GM23248 (cell line): ENCODE measurements around the gene ZCCHC10.

Source experiments
- EZH2 ChIP-seq: fragments of 200-600 bp; sonication (generic); IDR thresholded peaks from 2 replicates; pipeline ENCODE4 v1.6.1; 2018; ENCODE audit warnings: antibody characterized with exemption, mild to moderate bottlenecking; ENCODE audit not compliant: insufficient read depth, poor library complexity, severe bottlenecking
- EZH2phosphoT487 ChIP-seq: fragments of 200-600 bp; sonication (generic); IDR thresholded peaks from 2 replicates; pipeline ENCODE4 v1.6.1; 2018; ENCODE audit warnings: antibody characterized with exemption, moderate library complexity, mild to moderate bottlenecking, low read depth; ENCODE audit not compliant: insufficient read depth

DNA sequence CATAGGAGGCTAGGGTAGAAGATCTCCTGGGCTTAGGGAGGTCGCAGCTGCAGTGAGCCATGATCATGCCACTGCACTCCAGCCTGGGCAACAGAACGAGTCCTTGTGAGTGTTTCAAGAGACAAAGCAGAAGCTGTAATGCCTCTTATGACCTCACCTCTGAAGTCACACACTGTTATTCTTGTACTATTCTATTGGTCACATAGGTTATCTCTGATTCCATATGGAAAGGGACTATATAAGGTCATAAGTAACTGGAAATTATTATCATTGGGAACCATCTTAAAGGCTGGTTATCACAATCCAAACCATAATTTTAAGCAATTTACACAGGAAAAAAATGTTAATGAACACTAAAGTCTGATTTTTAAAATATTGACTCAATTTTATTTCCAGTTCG, 45.1 kb downstream of the ZCCHC10 start:
- TF ChIP-seq EZH2phosphoT487 (no peak), EZH2 (no peak)
